Osteoblast (primary cell): ENCODE results near the gene ABHD10. TPM values are rescaled to one million over a fixed set of nuclear protein-coding genes. Genes with fewer than 3 reads are reported as not detected.

ENCODE experiments used
- DNase-seq: peaks from one replicate; pipeline ENCODE4 v3.0.0; 2011; ENCODE audit warnings: low spot score, mixed read lengths; ENCODE audit not compliant: insufficient read length; ENCODE audit errors: missing footprints
- H2AFZ ChIP-seq: 2 replicates; pipeline ENCODE4 v1.6.0; 2011; ENCODE audit warnings: mild to moderate bottlenecking, low read length
- H3K27ac ChIP-seq: 2 replicates; pipeline ENCODE4 v1.5.1; 2011; ENCODE audit warnings: mild to moderate bottlenecking, low read depth, low read length, moderate library complexity
- H3K27me3 ChIP-seq: 2 replicates; pipeline ENCODE4 v1.6.0; 2012; ENCODE audit warnings: mild to moderate bottlenecking, control low read depth, inconsistent platforms, low read length, moderate library complexity; ENCODE audit not compliant: insufficient read depth
- H3K36me3 ChIP-seq: 2 replicates; pipeline ENCODE4 v1.5.1; 2011; ENCODE audit warnings: mild to moderate bottlenecking, low read length, control low read depth, moderate library complexity; ENCODE audit not compliant: insufficient read depth
- H3K4me1 ChIP-seq: 2 replicates; pipeline ENCODE4 v1.5.1; 2011; ENCODE audit warnings: mild to moderate bottlenecking, low read length, control low read depth, moderate library complexity; ENCODE audit not compliant: insufficient read depth
- H3K4me2 ChIP-seq: 2 replicates; pipeline ENCODE4 v1.6.0; 2011; ENCODE audit warnings: mild to moderate bottlenecking, low read length; ENCODE audit not compliant: insufficient read depth
- H3K4me3 ChIP-seq: fragments of 200-600 bp; sonication (generic); 3 replicates; pipeline ENCODE4 v1.5.1; 2012; ENCODE audit warnings: mild to moderate bottlenecking, low read length, inconsistent platforms; ENCODE audit not compliant: insufficient read depth
- H3K79me2 ChIP-seq: 2 replicates; pipeline ENCODE4 v1.6.0; 2012; ENCODE audit warnings: mild to moderate bottlenecking, low read length, control low read depth, inconsistent platforms; ENCODE audit not compliant: insufficient read depth
- H3K9me3 ChIP-seq: 2 replicates; pipeline ENCODE4 v1.5.1; 2011; ENCODE audit warnings: low read depth, low read length, control low read depth
- H4K20me1 ChIP-seq: 2 replicates; pipeline ENCODE4 v1.6.0; 2012; ENCODE audit warnings: mild to moderate bottlenecking, low read length, control low read depth; ENCODE audit not compliant: insufficient read depth
- total RNA-seq: library from RNA; depleted of rRNA; stranded (reverse); fragments of >200 nt; gene quantifications from 2 replicates; pipeline ENCODE4 v1.2.3, GENCODE V29; 2012
- TF ChIP-seq, protein P1 (sequence below): IDR thresholded peaks from 2 replicates; pipeline ENCODE4 v1.5.1; 2011; ENCODE audit warnings: mild to moderate bottlenecking, low read depth, low read length, moderate library complexity; ENCODE audit errors: extremely low read depth

The ABHD10 gene
- 22.8 and 23.6 TPM in 2 replicates for total RNA-seq

DNA sequence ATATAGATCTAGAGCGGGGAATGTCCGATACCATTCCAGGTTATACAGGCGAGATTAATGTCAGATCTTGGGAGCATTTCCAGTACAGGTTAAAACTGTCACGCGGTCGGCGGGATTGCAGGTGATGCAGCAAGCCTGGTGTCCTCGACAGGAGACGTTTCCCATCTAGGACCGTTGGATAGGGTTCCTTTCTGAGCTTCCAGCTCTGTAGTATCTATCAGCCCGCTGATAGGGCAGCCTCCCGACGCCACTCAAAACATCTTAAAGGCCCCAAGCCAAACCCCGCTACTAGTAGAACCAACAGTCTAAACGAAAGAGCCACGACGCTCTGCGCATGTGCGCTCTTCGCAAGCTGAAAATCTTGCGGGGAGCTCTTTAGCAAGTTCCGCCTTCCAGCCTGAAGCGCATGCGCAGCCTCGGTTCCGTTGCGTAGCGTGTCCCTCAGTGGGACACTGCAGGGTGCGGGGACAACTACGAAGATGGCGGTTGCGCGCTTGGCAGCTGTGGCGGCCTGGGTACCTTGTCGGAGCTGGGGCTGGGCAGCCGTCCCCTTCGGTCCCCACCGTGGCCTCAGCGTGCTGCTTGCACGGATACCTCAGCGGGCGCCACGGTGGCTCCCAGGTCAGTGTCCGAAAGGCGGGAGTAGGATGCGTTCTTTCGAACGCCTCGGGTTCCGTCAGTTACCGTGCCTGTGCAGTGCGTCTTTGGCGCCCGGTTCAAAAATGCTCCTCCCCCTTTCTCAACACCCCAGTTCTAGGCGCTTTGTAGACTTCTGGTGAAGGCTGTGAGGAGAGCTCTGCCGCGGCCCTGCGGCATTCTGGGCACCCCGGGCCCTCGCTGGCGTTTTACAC is at the start of gene ABHD10:
Gene ABHD10, plus strand, starts transcription at position 444 of the 851 bp plus-strand sequence. Its CDS starts 36 bp downstream, at position 480.
- TF ChIP-seq, protein P1, sequence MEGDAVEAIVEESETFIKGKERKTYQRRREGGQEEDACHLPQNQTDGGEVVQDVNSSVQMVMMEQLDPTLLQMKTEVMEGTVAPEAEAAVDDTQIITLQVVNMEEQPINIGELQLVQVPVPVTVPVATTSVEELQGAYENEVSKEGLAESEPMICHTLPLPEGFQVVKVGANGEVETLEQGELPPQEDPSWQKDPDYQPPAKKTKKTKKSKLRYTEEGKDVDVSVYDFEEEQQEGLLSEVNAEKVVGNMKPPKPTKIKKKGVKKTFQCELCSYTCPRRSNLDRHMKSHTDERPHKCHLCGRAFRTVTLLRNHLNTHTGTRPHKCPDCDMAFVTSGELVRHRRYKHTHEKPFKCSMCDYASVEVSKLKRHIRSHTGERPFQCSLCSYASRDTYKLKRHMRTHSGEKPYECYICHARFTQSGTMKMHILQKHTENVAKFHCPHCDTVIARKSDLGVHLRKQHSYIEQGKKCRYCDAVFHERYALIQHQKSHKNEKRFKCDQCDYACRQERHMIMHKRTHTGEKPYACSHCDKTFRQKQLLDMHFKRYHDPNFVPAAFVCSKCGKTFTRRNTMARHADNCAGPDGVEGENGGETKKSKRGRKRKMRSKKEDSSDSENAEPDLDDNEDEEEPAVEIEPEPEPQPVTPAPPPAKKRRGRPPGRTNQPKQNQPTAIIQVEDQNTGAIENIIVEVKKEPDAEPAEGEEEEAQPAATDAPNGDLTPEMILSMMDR = no peak
- Histone ChIP-seq H2AFZ (peak within 1 kb of the TSS; percentile 90), H3K4me3 (peak within 1 kb of the TSS; percentile 86), H3K9me3 (no peaks in the 10 kb centered on the region), H3K79me2 (peaks cover 45% of the 10 kb centered on the region), H4K20me1 (no peaks in the 10 kb centered on the region), H3K36me3 (peaks cover 16% of the 10 kb centered on the region), H3K27ac (peak within 1 kb of the TSS; percentile 86), H3K4me2 (peak within 1 kb of the TSS; percentile 90), H3K27me3 (no peaks in the 10 kb centered on the region), H3K4me1 (peaks cover 21% of the 10 kb centered on the region)
- peak; percentile 86 for DNase-seq

DNA sequence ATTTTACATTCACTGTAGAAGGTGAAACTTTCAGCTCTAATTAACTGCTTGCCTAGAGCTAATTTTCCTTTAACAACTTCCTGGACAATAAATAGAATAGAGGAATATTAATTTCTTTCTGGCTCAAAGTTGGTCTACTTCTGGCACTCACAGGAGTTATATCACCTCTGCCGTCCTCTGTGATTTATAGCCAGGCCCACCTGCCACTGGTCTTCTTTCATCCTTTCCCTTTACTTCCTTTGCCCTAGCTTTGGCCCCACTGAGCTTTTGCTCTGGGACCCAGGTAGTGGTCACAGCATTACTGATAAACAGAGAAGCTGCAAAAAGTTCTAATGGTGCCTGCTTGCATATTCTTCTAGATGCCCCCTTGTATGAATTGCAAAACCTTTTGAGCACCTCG is 49.3 kb upstream of the ABHD10 start:
- Histone ChIP-seq H4K20me1 (no peaks in the 10 kb centered on the region), H3K4me1 (no peaks in the 10 kb centered on the region), H3K4me3 (no peak overlapping the region), H3K4me2 (no peak overlapping the region), H3K9me3 (no peaks in the 10 kb centered on the region), H3K27ac (no peak overlapping the region), H3K79me2 (peaks cover 10% of the 10 kb centered on the region), H3K27me3 (no peaks in the 10 kb centered on the region), H2AFZ (no peak overlapping the region), H3K36me3 (peaks cover 48% of the 10 kb centered on the region)
- DNase-seq = no peak
- TF ChIP-seq, protein P1 = no peak

GRCh38 chr3:111932946-111933345 is 45.9 kb upstream of the ABHD10 start:
- no peak for DNase-seq
- TF ChIP-seq, protein P1 = no peak
- no peak overlapping the region for H3K4me2 ChIP-seq
- no peaks in the 10 kb centered on the region for H3K27me3 ChIP-seq
- no peaks in the 10 kb centered on the region for H3K9me3 ChIP-seq
- H2AFZ ChIP-seq = no peak overlapping the region
- H4K20me1 ChIP-seq = no peaks in the 10 kb centered on the region
- H3K4me3 ChIP-seq = no peak overlapping the region
- peaks cover 6% of the 10 kb centered on the region for H3K79me2 ChIP-seq
- H3K36me3 ChIP-seq = peaks cover 33% of the 10 kb centered on the region
- H3K4me1 ChIP-seq = peaks cover 24% of the 10 kb centered on the region
- no peak overlapping the region for H3K27ac ChIP-seq

DNA sequence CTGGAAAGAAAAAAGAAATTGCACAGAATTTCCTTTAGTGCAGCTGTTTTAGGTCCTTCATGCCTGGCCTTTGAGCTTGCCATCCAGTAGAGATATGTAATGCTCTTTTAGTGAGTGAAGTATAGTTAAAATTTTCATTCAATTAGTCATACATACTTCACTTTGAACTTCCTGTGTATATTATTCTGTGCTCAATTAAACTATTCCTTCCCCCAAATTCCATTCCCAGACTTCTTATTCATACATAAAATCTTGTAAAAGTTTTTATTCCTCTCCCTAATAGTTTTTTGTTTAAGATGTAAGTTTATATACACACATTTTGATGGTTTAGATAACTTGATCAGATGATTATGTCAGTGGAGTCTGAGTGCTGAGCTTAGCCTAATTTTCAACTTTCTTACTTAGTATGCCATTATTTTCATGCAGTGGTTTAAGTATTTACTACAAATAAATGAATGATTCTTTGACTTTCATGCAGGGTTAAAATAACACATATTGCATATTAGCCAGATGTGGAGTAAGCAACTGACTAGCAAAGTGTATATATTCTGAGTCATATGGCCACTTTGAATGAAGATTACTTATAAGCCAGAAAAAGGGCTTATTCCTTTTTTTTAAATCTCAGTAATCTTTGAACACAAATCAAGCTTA is 42.5 kb upstream of the ABHD10 start:
- Histone ChIP-seq H3K27me3 (no peaks in the 10 kb centered on the region), H3K36me3 (peaks cover 50% of the 10 kb centered on the region), H3K79me2 (peaks cover 7% of the 10 kb centered on the region), H3K4me1 (peaks cover 24% of the 10 kb centered on the region), H3K27ac (peak overlapping the region; percentile 92), H3K4me2 (peak overlapping the region; percentile 62), H2AFZ (no peak overlapping the region), H3K4me3 (no peak overlapping the region), H4K20me1 (no peaks in the 10 kb centered on the region), H3K9me3 (no peaks in the 10 kb centered on the region)
- DNase-seq = peak; percentile 60
- TF ChIP-seq, protein P1 = no peak
